OCI-LY3 (cell line): ENCODE data around the gene PCP4.

Experiments used
- CTCF ChIP-seq: fragments of 200-600, 300-600 bp; sonication (generic); IDR thresholded peaks from 2 replicates; pipeline ENCODE4 v1.5.1; 2014; ENCODE audit warnings: antibody characterized with exemption, low read length, low read depth
- EZH2phosphoT487 ChIP-seq: fragments of 200-600 bp; shearing (Covaris generic); IDR thresholded peaks from 2 replicates; pipeline ENCODE4 v1.6.1; 2018; ENCODE audit warnings: antibody characterized with exemption, mixed run types, low read depth

GRCh38 chr21:39938086-39938625, 70.9 kb downstream of the PCP4 start:
- TF ChIP-seq CTCF (no peak), EZH2phosphoT487 (no peak)
